BJ (cell line): ENCODE data around the gene IKZF3. TPM values are rescaled to one million over a fixed set of nuclear protein-coding genes. Genes with fewer than 3 reads are reported as not detected.

Experiments used
- CTCF ChIA-PET: fragments of 350-600 bp; formaldehyde crosslinking; extraction: SDS; loops from one replicate; lab custom pipeline; 2021; ENCODE audit warnings: antibody characterized with exemption, inconsistent platforms; lab: Yijun Ruan, JAX
- POLR2A ChIA-PET: fragments of 300-600 bp; sonication (Branson Sonifier 250); formaldehyde crosslinking; extraction: SDS; loops from one replicate; lab custom pipeline; 2021; ENCODE audit warnings: antibody characterized with exemption; lab: Charles Lee
- DNase-seq: peaks from one replicate; pipeline ENCODE4 v3.0.0-alpha.2; 2011; ENCODE audit warnings: low read depth
- H3K27me3 ChIP-seq: 2 replicates; pipeline ENCODE4 v1.6.0; 2011; ENCODE audit warnings: low read length; ENCODE audit not compliant: control insufficient read depth, insufficient read depth
- H3K36me3 ChIP-seq: 2 replicates; pipeline ENCODE4 v1.5.1; 2011; ENCODE audit warnings: low read length; ENCODE audit not compliant: control insufficient read depth, insufficient read depth
- H3K4me3 ChIP-seq: 2 replicates; pipeline ENCODE4 v1.5.1; 2011; ENCODE audit warnings: low read depth, mild to moderate bottlenecking, control low read depth, low read length
- CTCF ChIP-seq: IDR thresholded peaks from 2 replicates; pipeline ENCODE4 v1.5.1; 2011; ENCODE audit warnings: low read depth, mild to moderate bottlenecking, control low read depth, inconsistent platforms, low read length, moderate library complexity; ENCODE audit not compliant: insufficient read depth
- polyA plus RNA-seq: library from polyadenylated mRNA; depleted of rRNA; stranded (reverse); fragments of >200 nt; gene quantifications from 2 replicates; pipeline ENCODE4 v1.2.3, GENCODE V29; 2011

Gene IKZF3
- polyA plus RNA-seq, 1 experiment = not detected

DNA sequence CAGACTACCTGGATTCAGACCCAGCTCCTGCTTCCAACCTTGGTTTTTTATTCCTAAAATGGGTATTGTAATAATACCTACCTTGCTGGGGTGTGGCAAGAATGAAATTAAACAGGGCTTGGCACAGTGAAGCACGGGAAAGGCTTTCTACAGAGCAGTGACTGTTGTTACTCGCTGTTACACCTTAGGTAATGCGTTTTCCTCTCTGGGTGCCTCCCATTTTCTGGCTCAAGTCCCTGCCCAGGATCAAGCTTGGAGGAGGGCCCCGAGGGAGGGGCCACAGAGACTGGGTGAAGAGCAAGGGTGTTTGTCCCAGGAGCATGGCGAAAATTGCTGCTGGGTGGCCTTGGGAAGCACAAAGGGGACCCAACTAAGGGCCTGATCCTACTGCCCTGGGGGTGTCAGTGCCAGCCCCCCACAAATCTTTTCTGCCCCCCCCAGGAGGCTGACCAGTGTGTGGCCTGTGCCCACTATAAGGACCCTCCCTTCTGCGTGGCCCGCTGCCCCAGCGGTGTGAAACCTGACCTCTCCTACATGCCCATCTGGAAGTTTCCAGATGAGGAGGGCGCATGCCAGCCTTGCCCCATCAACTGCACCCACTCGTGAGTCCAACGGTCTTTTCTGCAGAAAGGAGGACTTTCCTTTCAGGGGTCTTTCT lies 147.1 kb downstream of the IKZF3 start:
- ChIA-PET POLR2A (no interaction called here), CTCF (interaction anchor here (1.4 kb wide), 1 partner anchor 14 kb away, joined by 3 read pairs; the partner anchor contains the start of gene MIEN1)
- H3K36me3 ChIP-seq = peaks cover 28% of the 10 kb centered on the region
- no peak for TF ChIP-seq CTCF
- DNase-seq = no peak
- H3K4me3 ChIP-seq = no peak overlapping the region
- H3K27me3 ChIP-seq = no peaks in the 10 kb centered on the region

GRCh38 chr17:39716073-39716818 lies 147.9 kb downstream of the IKZF3 start:
- POLR2A ChIA-PET = no interaction called here
- TF ChIP-seq CTCF = no peak

DNA sequence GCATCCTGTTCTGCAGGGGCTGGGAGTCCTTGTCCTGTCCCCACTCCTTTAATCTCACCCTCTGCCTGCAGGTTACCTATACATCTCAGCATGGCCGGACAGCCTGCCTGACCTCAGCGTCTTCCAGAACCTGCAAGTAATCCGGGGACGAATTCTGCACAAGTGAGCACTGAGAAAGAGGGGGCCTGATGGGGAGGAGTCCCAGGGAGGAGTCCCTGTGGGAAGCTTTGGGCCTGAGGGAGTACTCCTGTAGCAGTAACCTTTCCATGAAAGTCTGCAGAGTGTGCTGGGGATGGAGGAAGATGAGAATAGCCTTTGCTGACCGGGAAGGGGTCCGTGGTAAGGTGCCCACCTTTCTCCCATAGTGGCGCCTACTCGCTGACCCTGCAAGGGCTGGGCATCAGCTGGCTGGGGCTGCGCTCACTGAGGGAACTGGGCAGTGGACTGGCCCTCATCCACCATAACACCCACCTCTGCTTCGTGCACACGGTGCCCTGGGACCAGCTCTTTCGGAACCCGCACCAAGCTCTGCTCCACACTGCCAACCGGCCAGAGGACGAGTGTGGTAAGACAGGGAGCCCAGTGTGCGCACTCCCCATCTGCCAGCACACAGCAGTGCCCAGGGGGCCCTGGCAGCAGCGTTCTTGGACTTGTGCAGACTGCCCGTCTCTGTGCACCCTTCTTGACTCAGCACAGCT lies 148.6 kb downstream of the IKZF3 start:
- POLR2A ChIA-PET = no interaction called here

More at GRCh38 chr17:39716073-39716818, 147.9 kb downstream of the IKZF3 start:
- DNase-seq = no peak
- CTCF ChIA-PET = interaction anchor here (1.4 kb wide), 1 partner anchor 14 kb away, joined by 3 read pairs; the partner anchor contains the start of gene MIEN1
- peaks cover 33% of the 10 kb centered on the region for H3K36me3 ChIP-seq
- H3K27me3 ChIP-seq = no peaks in the 10 kb centered on the region
- no peak overlapping the region for H3K4me3 ChIP-seq

GRCh38 chr17:39714234-39714633 lies 149.9 kb downstream of the IKZF3 start:
- DNase-seq = no peak
- ChIA-PET POLR2A (no interaction called here), CTCF (interaction anchor here (1.0 to 1.9 kb wide), 4 partner anchors 9 to 93 kb away, joined by 3 to 6 read pairs (median 4); partner anchors contain the start of genes MIEN1 and PNMT)
- H3K36me3 ChIP-seq = peaks cover 38% of the 10 kb centered on the region
- TF ChIP-seq CTCF = no peak
- H3K27me3 ChIP-seq = no peaks in the 10 kb centered on the region
- no peak overlapping the region for H3K4me3 ChIP-seq

More for the DNA sequence above, 148.6 kb downstream of the IKZF3 start:
- no peaks in the 10 kb centered on the region for H3K27me3 ChIP-seq
- no peak overlapping the region for H3K4me3 ChIP-seq
- CTCF ChIA-PET = interaction anchor here (1.0 to 1.9 kb wide), 3 partner anchors 11 to 94 kb away, joined by 3 to 6 read pairs (median 5); partner anchors contain the start of gene MIEN1
- no peak for TF ChIP-seq CTCF
- peaks cover 33% of the 10 kb centered on the region for H3K36me3 ChIP-seq
- DNase-seq = no peak
